Right lobe of liver (tissue), 4 donors: ENCODE data around the gene ALDH1L2.

Experiments
- POLR2A ChIP-seq: fragments of 450-650 bp; IDR thresholded peaks from one replicate; pipeline ENCODE4 v1.6.1; 2017; ENCODE audit warnings: antibody characterized with exemption, mild to moderate bottlenecking
- TF ChIP-seq, protein P1 (sequence below), 4 donors: fragments of 200-600 bp in 3 of 4; fragments of 450-650 bp in 1 of 4; IDR thresholded peaks; one replicate each; pipeline versions ENCODE4 v1.5.1 to v1.8.0; 2016 to 2022; ENCODE audit warnings: antibody characterized with exemption in 4 of 4, mild to moderate bottlenecking in 2 of 4
- donor health status: DM: no; HTN: no; CAD: no.
- donor health status: DM: no; HTN: no; CAD: no.
- donor health status: DM: no; HTN: yes; CAD: no.

DNA sequence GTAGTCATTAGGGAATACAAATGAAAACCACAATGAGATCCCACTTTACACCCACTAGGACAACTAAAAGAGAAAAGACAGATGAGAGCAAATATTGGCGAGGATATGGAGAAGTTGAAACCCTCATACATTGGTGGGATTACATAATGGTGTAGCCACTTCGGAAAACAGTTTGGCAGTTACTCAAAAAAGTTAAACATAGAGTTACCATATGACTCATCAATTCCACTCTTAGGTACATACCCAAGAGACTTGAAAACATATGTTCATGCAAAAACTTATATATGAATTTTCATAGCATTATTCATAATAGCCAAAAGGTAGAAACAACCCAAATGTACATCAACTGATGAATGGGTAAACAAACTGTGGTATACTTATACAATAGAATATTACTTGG lies 27.1 kb downstream of the ALDH1L2 start:
- TF ChIP-seq, protein P1, sequence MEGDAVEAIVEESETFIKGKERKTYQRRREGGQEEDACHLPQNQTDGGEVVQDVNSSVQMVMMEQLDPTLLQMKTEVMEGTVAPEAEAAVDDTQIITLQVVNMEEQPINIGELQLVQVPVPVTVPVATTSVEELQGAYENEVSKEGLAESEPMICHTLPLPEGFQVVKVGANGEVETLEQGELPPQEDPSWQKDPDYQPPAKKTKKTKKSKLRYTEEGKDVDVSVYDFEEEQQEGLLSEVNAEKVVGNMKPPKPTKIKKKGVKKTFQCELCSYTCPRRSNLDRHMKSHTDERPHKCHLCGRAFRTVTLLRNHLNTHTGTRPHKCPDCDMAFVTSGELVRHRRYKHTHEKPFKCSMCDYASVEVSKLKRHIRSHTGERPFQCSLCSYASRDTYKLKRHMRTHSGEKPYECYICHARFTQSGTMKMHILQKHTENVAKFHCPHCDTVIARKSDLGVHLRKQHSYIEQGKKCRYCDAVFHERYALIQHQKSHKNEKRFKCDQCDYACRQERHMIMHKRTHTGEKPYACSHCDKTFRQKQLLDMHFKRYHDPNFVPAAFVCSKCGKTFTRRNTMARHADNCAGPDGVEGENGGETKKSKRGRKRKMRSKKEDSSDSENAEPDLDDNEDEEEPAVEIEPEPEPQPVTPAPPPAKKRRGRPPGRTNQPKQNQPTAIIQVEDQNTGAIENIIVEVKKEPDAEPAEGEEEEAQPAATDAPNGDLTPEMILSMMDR (IDR thresholded peaks at IDR 0.05): no peak
- no peak for TF ChIP-seq POLR2A
